KMS-11 (cell line): ENCODE data around the gene PSMD5.

Experiments used
- H2AFZ ChIP-seq: fragments of 200-600 bp; sonication (generic); 2 replicates; pipeline ENCODE4 v1.6.1; 2016; ENCODE audit warnings: antibody characterized with exemption, mixed run types, low read depth
- H3K27ac ChIP-seq: fragments of 200-600 bp; sonication (generic); 2 replicates; pipeline ENCODE4 v1.6.1; 2016; ENCODE audit warnings: mild to moderate bottlenecking, mixed run types
- H3K27me3 ChIP-seq: fragments of 200-600 bp; sonication (generic); 2 replicates; pipeline ENCODE4 v1.6.1; 2017; ENCODE audit warnings: mild to moderate bottlenecking, low read depth, mixed run types, moderate library complexity; ENCODE audit not compliant: insufficient read depth
- H3K36me3 ChIP-seq: fragments of 200-600 bp; sonication (generic); 2 replicates; pipeline ENCODE4 v1.6.1; 2017; ENCODE audit warnings: mild to moderate bottlenecking, mixed run types; ENCODE audit not compliant: insufficient read depth
- H3K4me1 ChIP-seq: fragments of 200-600 bp; sonication (generic); 2 replicates; pipeline ENCODE4 v1.6.1; 2016; ENCODE audit warnings: mild to moderate bottlenecking, low read depth, mixed run types; ENCODE audit not compliant: poor library complexity, severe bottlenecking
- H3K4me2 ChIP-seq: fragments of 200-600 bp; sonication (generic); 2 replicates; pipeline ENCODE4 v1.7.0; 2016; ENCODE audit warnings: mild to moderate bottlenecking, mixed run types
- H3K4me3 ChIP-seq: fragments of 200-600 bp; sonication (generic); IDR thresholded peaks from 2 replicates; pipeline ENCODE4 v1.6.1; 2017; ENCODE audit warnings: low read depth, low read length, mixed read lengths; ENCODE audit not compliant: insufficient read depth
- H3K79me2 ChIP-seq: fragments of 200-600 bp; sonication (generic); 2 replicates; pipeline ENCODE4 v1.6.1; 2016; ENCODE audit warnings: low read depth, mixed run types; ENCODE audit not compliant: insufficient read depth
- H3K9ac ChIP-seq: fragments of 200-600 bp; sonication (generic); 2 replicates; pipeline ENCODE4 v1.6.1; 2016; ENCODE audit warnings: mild to moderate bottlenecking, mixed run types
- H4K20me1 ChIP-seq: fragments of 200-600 bp; sonication (generic); 2 replicates; pipeline ENCODE4 v1.6.1; 2016; ENCODE audit warnings: mild to moderate bottlenecking, mixed run types; ENCODE audit not compliant: insufficient read depth
- CTCF ChIP-seq: fragments of 200-600 bp; sonication (generic); conservative IDR thresholded peaks from 2 replicates; pipeline ENCODE4 v1.6.1; 2017; ENCODE audit warnings: low read depth, mild to moderate bottlenecking, antibody characterized with exemption, low read length, moderate library complexity, mixed read lengths

Gene PSMD5

DNA sequence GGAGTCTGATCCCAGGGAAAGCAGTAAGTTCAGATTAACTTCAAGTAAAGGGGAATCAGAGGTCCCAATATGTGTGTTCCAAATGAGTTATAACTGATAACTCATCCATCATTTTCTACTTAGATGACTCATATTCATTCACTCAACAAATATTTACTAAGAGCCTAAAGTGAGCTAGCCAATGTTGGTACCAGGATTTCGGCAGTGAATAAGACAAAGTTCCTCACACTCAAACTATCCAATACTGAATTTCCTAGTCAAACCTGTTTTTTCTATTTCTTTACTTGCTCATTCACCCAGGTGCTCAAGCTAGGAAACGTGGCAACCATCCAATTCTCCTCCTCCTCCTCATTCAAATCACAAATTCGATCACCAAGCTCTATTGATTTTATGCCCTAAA, 75.3 kb downstream of the PSMD5 start:
- Histone ChIP-seq H3K4me3 (no peak overlapping the region), H3K4me1 (peaks cover 27% of the 10 kb centered on the region), H3K27ac (no peak overlapping the region), H4K20me1 (no peaks in the 10 kb centered on the region), H3K27me3 (no peaks in the 10 kb centered on the region), H2AFZ (no peak overlapping the region), H3K9ac (no peak overlapping the region), H3K79me2 (no peaks in the 10 kb centered on the region), H3K4me2 (no peak overlapping the region), H3K36me3 (peaks cover 8% of the 10 kb centered on the region; the same call in 1 of the 2 replicates)
- no peak for TF ChIP-seq CTCF
